Urinary bladder (tissue), 4 donors: Measurements from ENCODE around the gene MEIS3. TPM values are rescaled to one million over a fixed set of nuclear protein-coding genes. Genes with fewer than 3 reads are reported as not detected.
"Not testable (repeated sequence)": the region's sequence is repeated elsewhere in the genome, so short reads cannot be mapped to it uniquely, and the experiment has no call there.

Source experiments
- DNase-seq: peaks from one replicate; pipeline ENCODE4 v3.0.0-alpha.2; 2015; ENCODE audit errors: extremely low spot score
- H3K27ac ChIP-seq: one replicate; pipeline ENCODE4 v1.5.1; 2013; ENCODE audit warnings: low read depth, mild to moderate bottlenecking, moderate library complexity
- H3K36me3 ChIP-seq: one replicate; pipeline ENCODE4 v1.6.1; 2013; ENCODE audit warnings: mild to moderate bottlenecking, moderate library complexity; ENCODE audit not compliant: insufficient read depth
- H3K4me1 ChIP-seq: one replicate; pipeline ENCODE4 v1.6.1; 2013; ENCODE audit warnings: mild to moderate bottlenecking, moderate library complexity; ENCODE audit not compliant: insufficient read depth
- H3K4me3 ChIP-seq: one replicate; pipeline ENCODE4 v1.5.1; 2013; ENCODE audit warnings: low read depth, low read length
- WGBS: extraction: QIAGEN DNeasy Blood & Tissue Kit; methylation state at CpG from one replicate; pipeline ENCODE4 v1.1.7; 2013; 5-methylcytosine and 5-hydroxymethylcytosine counted together
- polyA plus RNA-seq: library from polyadenylated mRNA; stranded (reverse); fragments of 200-250 nt; gene quantifications from one replicate; pipeline ENCODE4 v1.2.3, GENCODE V29; 2013
- total RNA-seq: library from RNA; depleted of rRNA; stranded (reverse); fragments of >200 nt; gene quantifications from one replicate; pipeline ENCODE4 v1.2.3, GENCODE V29; 2014
- donor health status: healthy with polysubstance abuse.
- donor health status: healthy.

MEIS3 gene
- total and polyA plus RNA-seq, 2 donors = 32.6 to 58.5 TPM

GRCh38 chr19:47398707-47399597, 20.4 kb downstream of the MEIS3 start:
- Histone ChIP-seq H3K36me3 (no peaks in the 10 kb centered on the region), H3K27ac (no peak overlapping the region), H3K4me3 (no peak overlapping the region), H3K4me1 (no peaks in the 10 kb centered on the region)
- WGBS = 38% methylated on average over 24 of the region's 24 CpGs
- DNase-seq = no peak

DNA sequence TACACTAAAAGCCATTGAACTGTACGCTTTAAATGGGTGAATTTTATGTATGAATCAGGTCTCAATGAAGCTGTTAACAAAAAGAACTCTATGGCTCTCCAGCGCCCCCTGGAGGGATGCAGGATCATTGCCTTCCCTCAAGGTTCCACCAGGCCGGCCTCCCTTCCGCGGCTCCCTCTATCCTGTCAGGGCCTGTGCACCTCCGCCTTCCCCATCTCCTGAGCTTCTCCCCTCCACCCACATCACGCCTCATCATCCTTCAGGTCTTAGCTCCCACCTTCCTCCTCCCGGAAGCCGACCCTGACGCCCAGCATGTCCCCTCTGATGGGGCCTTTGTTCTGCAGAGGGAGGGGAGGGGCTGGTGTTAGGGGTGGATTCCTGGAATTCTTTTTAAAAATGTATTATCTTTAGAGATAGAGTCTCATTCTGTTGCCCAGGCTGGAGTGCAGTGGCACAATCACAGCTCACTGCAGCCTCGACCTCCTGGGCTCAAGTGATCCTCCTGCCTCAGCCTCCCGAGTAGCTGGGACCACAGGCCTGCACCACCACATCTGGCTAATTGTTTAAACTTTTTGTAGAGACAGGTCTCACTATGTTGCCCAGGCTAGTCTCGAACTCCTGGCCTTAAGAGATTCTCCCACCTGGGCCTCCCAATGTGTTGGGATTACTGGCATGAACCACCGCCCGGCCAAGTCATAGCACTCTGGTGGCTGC, 27.7 kb downstream of the MEIS3 start:
- no peak overlapping the region for H3K4me3 ChIP-seq
- no peak for DNase-seq
- no peaks in the 10 kb centered on the region for H3K4me1 ChIP-seq
- H3K27ac ChIP-seq = no peak overlapping the region
- H3K36me3 ChIP-seq = no peaks in the 10 kb centered on the region
- 38% methylated on average over 15 of the region's 15 CpGs for WGBS

DNA sequence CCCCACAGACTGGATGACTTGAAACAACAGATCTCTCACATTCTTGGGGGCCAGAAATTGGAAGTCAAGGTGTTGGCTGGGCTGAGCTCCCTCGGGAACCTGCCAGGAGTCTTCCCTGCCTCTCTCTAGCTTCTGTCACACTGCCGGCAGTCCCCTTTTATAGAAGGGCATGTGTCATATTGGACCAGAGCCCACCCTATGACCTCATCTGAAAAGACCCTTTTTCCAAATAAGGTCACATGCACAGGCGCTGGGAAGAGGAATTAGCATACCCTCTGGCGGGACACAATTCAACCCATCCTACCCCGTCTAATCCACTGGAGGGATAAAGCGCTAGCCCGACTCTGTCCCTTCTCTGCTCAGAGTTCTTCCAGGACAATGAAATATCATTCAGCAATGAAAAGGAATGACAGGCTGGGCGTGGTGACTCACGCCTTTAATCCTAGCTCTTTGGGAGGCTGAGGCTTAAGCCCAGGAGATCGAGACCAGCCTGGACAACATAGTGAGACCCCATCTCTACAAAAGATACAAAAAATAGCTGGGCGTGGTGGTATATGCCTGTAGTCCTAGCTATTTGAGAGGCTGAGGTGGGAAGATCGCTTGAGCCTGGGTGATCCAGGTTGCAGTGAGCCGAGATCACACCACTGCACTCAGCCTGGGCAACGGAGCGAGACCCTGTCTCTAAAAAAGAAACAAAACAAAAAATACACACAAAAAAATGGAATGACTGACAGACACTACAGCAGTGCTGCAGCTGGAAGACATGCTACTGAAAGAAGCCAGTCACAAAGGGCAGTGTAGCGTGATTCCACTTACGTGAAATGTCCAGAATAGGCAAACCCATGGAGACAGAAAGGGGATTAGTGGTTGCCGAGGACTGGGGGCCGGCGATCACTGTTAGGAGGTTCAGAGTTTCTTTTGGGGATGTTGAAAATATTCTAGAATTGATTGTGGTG, 28.5 kb downstream of the MEIS3 start:
- Histone ChIP-seq H3K36me3 (no peaks in the 10 kb centered on the region), H3K4me1 (no peaks in the 10 kb centered on the region), H3K27ac (no peak overlapping the region), H3K4me3 (no peak overlapping the region)
- WGBS = 71% methylated on average over 20 of the region's 20 CpGs
- DNase-seq = no peak

- Histone ChIP-seq H3K27ac (no peak overlapping the region), H3K4me1 (no peaks in the 10 kb centered on the region), H3K36me3 (no peaks in the 10 kb centered on the region), H3K4me3 (no peak overlapping the region)
- no peak for DNase-seq
- WGBS = 70% methylated on average over 9 of the region's 9 CpGs
Measured at GRCh38 chr19:47389150-47389556, 30.2 kb downstream of the MEIS3 start.

- DNase-seq, H3K27ac ChIP-seq, H3K36me3 ChIP-seq, H3K4me1 ChIP-seq, H3K4me3 ChIP-seq: not testable (repeated sequence)
- 89% methylated on average over 5 of the region's 5 CpGs for WGBS
Measured at GRCh38 chr19:47388721-47389120, 30.6 kb downstream of the MEIS3 start.

GRCh38 chr19:47387623-47388022, 31.7 kb downstream of the MEIS3 start:
- H3K4me1 ChIP-seq, H3K36me3 ChIP-seq, H3K27ac ChIP-seq, DNase-seq, H3K4me3 ChIP-seq: not testable (repeated sequence)
- WGBS = 88% methylated on average over 3 of the region's 3 CpGs

- H3K36me3 ChIP-seq, H3K4me3 ChIP-seq, H3K27ac ChIP-seq, H3K4me1 ChIP-seq, DNase-seq: not testable (repeated sequence)
- 86% methylated on average over 12 of the region's 12 CpGs for WGBS
Measured at GRCh38 chr19:47386582-47386981, 32.7 kb downstream of the MEIS3 start.

- not testable (repeated sequence) for H3K36me3 ChIP-seq, H3K27ac ChIP-seq, DNase-seq, H3K4me3 ChIP-seq, H3K4me1 ChIP-seq
- 86% methylated on average over 4 of the region's 4 CpGs for WGBS
Measured at GRCh38 chr19:47384533-47384932, 34.8 kb downstream of the MEIS3 start.

DNA sequence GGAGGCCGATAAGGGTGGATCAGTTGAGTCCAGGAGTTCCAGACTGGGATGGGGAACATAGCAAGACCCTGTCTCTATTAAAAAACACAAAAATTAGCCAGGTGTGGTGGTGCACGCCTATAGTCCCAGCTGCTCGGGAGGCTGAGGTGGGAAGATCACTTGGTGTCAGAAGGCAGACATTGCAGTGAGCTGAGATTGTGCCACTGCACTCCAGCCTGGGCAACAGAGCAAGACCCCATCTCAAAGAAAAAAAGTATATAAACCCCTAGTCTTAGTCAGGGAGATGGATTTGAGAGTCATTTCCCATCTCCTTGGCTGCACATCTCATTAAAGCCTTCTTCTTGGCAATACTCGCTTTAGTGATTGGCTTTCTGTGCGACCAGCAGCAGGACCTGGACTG, 35.4 kb downstream of the MEIS3 start:
- H3K27ac ChIP-seq, H3K4me3 ChIP-seq, DNase-seq, H3K4me1 ChIP-seq, H3K36me3 ChIP-seq: not testable (repeated sequence)
- 86% methylated on average over 5 of the region's 5 CpGs for WGBS

DNA sequence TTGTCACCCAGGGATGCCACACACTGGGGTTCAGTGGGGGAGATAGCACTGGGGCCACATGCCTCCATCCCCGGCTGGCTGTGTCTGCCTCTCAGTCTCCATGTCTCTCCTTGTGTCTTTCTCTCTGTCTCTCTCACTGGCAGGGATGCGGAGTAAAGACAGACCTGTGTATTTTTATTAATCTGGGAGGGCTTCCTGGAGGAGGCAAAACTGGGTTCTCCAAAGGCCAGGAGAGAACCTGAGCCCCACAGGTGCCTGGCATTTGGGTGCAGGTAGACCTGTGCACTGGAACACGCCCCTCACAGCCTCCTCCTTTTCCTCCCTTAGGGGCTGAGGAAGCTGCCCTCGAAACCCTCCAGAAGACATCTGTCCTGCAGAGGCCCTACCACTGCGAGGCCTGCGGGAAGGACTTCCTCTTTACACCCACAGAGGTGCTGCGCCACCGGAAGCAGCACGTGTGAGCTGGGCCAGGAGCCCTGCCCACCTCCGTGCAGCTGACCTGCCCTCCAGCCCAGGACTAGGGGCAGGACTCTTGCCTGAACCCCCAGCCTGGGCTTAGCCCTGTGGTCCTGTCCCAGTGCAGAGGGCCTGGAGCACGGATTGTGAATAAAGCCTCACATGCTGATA, 37.6 kb downstream of the MEIS3 start:
- 75% methylated on average over 11 of the region's 11 CpGs for WGBS
- no peak overlapping the region for H3K27ac ChIP-seq
- peaks cover 3% of the 10 kb centered on the region for H3K36me3 ChIP-seq

GRCh38 chr19:47381121-47381520, 38.2 kb downstream of the MEIS3 start:
- H3K4me1 ChIP-seq = no peaks in the 10 kb centered on the region
- H3K36me3 ChIP-seq = peaks cover 5% of the 10 kb centered on the region
- DNase-seq = no peak
- 89% methylated on average over 14 of the region's 14 CpGs for WGBS
- no peak overlapping the region for H3K27ac ChIP-seq
- H3K4me3 ChIP-seq = no peak overlapping the region

More for the DNA sequence above, 37.6 kb downstream of the MEIS3 start:
- Histone ChIP-seq H3K4me3 (no peak overlapping the region), H3K4me1 (no peaks in the 10 kb centered on the region)
- no peak for DNase-seq

GRCh38 chr19:47380559-47380958, 38.8 kb downstream of the MEIS3 start:
- WGBS = 95% methylated on average over 6 of the region's 6 CpGs
- no peak overlapping the region for H3K4me3 ChIP-seq
- no peak overlapping the region for H3K27ac ChIP-seq
- H3K4me1 ChIP-seq = no peaks in the 10 kb centered on the region
- peaks cover 7% of the 10 kb centered on the region for H3K36me3 ChIP-seq
- DNase-seq = no peak

DNA sequence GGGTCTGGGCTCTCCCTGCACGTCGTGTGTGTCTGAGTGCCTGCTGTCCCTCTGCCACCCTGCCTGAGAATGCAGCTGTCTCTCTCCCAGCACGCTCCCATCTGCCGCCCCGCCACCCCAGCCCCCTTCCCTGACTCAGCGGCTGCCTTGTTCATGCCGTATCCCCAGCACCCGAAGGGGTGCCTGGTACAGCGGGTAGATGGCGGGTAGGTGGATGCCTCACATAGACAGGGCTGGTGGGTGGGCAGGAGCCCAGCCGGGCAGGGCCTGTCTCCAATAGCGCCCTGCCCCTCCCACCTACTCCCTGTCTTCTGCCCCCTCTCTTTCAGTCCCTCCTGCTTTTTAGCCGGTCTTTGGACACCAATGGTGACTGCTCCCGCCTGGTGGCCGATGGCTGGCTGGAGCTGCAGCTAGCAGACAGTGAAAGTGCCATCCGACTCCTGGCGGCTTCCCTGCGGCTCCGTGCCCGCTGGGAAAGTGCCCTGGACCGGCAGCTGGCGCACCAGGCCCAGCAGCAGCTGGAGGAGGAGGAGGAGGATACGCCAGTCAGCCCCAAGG, 39.9 kb downstream of the MEIS3 start:
- H3K27ac ChIP-seq = no peak overlapping the region
- no peaks in the 10 kb centered on the region for H3K4me1 ChIP-seq
- peaks cover 10% of the 10 kb centered on the region for H3K36me3 ChIP-seq
- no peak for DNase-seq
- H3K4me3 ChIP-seq = no peak overlapping the region
- 92% methylated on average over 23 of the region's 23 CpGs for WGBS
